Measurements from ENCODE around the gene GALP. TPM values are rescaled to one million over a fixed set of nuclear protein-coding genes. Genes with fewer than 3 reads are reported as not detected.
"Not testable (repeated sequence)": the region's sequence is repeated elsewhere in the genome, so short reads cannot be mapped to it uniquely, and the experiment has no call there.

GALP gene
- total RNA-seq, 1 experiment from 2014 or later, result not detected

- H3K4me2 ChIP-seq, result no peak overlapping the region
- H3K4me3 ChIP-seq, result no peak overlapping the region
- no peaks in the 10 kb centered on the region for H3K4me1 ChIP-seq (replicated peaks; ENCODE audit: insufficient read depth)
- H3K9me2 ChIP-seq (ENCODE audit: insufficient read depth), result no peaks in the 10 kb centered on the region
- H4K20me1 ChIP-seq (ENCODE audit: insufficient read depth), result 0 out of 2 replicates have a peak, but pooled peaks cover 4% of the 10 kb centered on the region
- ChIA-PET POLR2A (ENCODE audit: unreplicated experiment) (no interaction called here), CTCF (no interaction called here)
- BruUV-seq (replicated peaks), result no TSS peak
- no peak overlapping the region for H3K27ac ChIP-seq
- TF ChIP-seq EZH2 (IDR thresholded peaks at IDR 0.05; ENCODE audit: low read depth) (no peak), CTCF (conservative IDR thresholded peaks at IDR 0.05) (no peak)
- peaks cover 89% of the 10 kb centered on the region for H3K27me3 ChIP-seq (ENCODE audit: insufficient read depth, low read depth)
- H3K9me3 ChIP-seq (ENCODE audit: insufficient read depth, low read depth), result no peaks in the 10 kb centered on the region
- intact Hi-C loops (cut with micrococcal nuclease; ENCODE audit: unreplicated experiment), result no loop called here
- no peak overlapping the region for H2AFZ ChIP-seq
- DNase-seq, result peak in 1 of 2 experiments; percentile 50
- no peaks in the 10 kb centered on the region for H3K79me2 ChIP-seq (ENCODE audit: low read depth)
- H3F3A ChIP-seq (ENCODE audit: insufficient read depth, low read depth), result no peaks in the 10 kb centered on the region
- H3K36me3 ChIP-seq (ENCODE audit: low read depth), result no peaks in the 10 kb centered on the region
These were observed 23.9 kb downstream of the GALP start for GRCh38 chr19:56199687-56200086.

- no peaks in the 10 kb centered on the region for H3K9me3 ChIP-seq (ENCODE audit: insufficient read depth, low read depth)
- TF ChIP-seq EZH2 (IDR thresholded peaks at IDR 0.05; ENCODE audit: low read depth), result no peak
- no peak for TF ChIP-seq CTCF (conservative IDR thresholded peaks at IDR 0.05)
- H3K4me3 ChIP-seq, result no peak within 1 kb of the TSS
- ChIA-PET POLR2A (ENCODE audit: unreplicated experiment) (no interaction called here), CTCF (no interaction called here)
- H2AFZ ChIP-seq, result no peak within 1 kb of the TSS
- intact Hi-C loops (cut with micrococcal nuclease; ENCODE audit: unreplicated experiment), result no loop called here
- H3K27me3 ChIP-seq (ENCODE audit: insufficient read depth, low read depth), result peaks cover 84% of the 10 kb centered on the region
- no TSS peak for BruUV-seq (replicated peaks)
- DNase-seq, result no peak
- H3K4me1 ChIP-seq (replicated peaks; ENCODE audit: insufficient read depth), result no peaks in the 10 kb centered on the region
- H3K36me3 ChIP-seq (ENCODE audit: low read depth), result no peaks in the 10 kb centered on the region
- H3F3A ChIP-seq (ENCODE audit: insufficient read depth, low read depth), result no peaks in the 10 kb centered on the region
- H3K9me2 ChIP-seq (ENCODE audit: insufficient read depth), result no peaks in the 10 kb centered on the region
- H3K79me2 ChIP-seq (ENCODE audit: low read depth), result no peaks in the 10 kb centered on the region
- H4K20me1 ChIP-seq (ENCODE audit: insufficient read depth), result 0 out of 2 replicates have a peak, but pooled peaks cover 4% of the 10 kb centered on the region
- no peak within 1 kb of the TSS for H3K4me2 ChIP-seq
- H3K27ac ChIP-seq, result no peak within 1 kb of the TSS
These were observed 26.2 kb downstream of the GALP start, which contains the start of gene ZSCAN5C for GRCh38 chr19:56201973-56202372. ZSCAN5C (plus strand) TSS chr19:56202273; CDS start chr19:56205914, 3,641 bp downstream.

GRCh38 chr19:56207581-56207980, 31.8 kb downstream of the GALP start:
- H3K36me3 ChIP-seq (ENCODE audit: low read depth); H3K9me3 ChIP-seq (ENCODE audit: insufficient read depth, low read depth); CTCF ChIA-PET; H2AFZ ChIP-seq; H3K4me1 ChIP-seq (replicated peaks; ENCODE audit: insufficient read depth); H4K20me1 ChIP-seq (ENCODE audit: insufficient read depth); H3K4me2 ChIP-seq; DNase-seq; H3K27ac ChIP-seq; BruUV-seq (replicated peaks); POLR2A ChIA-PET (ENCODE audit: unreplicated experiment); H3F3A ChIP-seq (ENCODE audit: insufficient read depth, low read depth); H3K79me2 ChIP-seq (ENCODE audit: low read depth); H3K4me3 ChIP-seq; H3K9me2 ChIP-seq (ENCODE audit: insufficient read depth); intact Hi-C loops (cut with micrococcal nuclease; ENCODE audit: unreplicated experiment): not testable (repeated sequence)
- H3K27me3 ChIP-seq (ENCODE audit: insufficient read depth, low read depth), result peaks cover 82% of the 10 kb centered on the region

- intact Hi-C loops (cut with micrococcal nuclease; ENCODE audit: unreplicated experiment), result no loop called here
- no peak for DNase-seq
- Histone ChIP-seq H3K4me3 (no peak overlapping the region), H3K9me3 (ENCODE audit: insufficient read depth, low read depth) (no peaks in the 10 kb centered on the region), H3K9me2 (ENCODE audit: insufficient read depth) (no peaks in the 10 kb centered on the region), H3K4me2 (no peak overlapping the region), H3K4me1 (replicated peaks; ENCODE audit: insufficient read depth) (no peaks in the 10 kb centered on the region), H3F3A (ENCODE audit: insufficient read depth, low read depth) (no peaks in the 10 kb centered on the region), H3K27ac (no peak overlapping the region), H2AFZ (no peak overlapping the region), H3K79me2 (ENCODE audit: low read depth) (no peaks in the 10 kb centered on the region), H3K27me3 (ENCODE audit: insufficient read depth, low read depth) (peaks cover 82% of the 10 kb centered on the region), H3K36me3 (ENCODE audit: low read depth) (no peaks in the 10 kb centered on the region), H4K20me1 (ENCODE audit: insufficient read depth) (no peaks in the 10 kb centered on the region)
- TF ChIP-seq EZH2 (IDR thresholded peaks at IDR 0.05; ENCODE audit: low read depth), result no peak
- TF ChIP-seq CTCF (conservative IDR thresholded peaks at IDR 0.05), result no peak
- no TSS peak for BruUV-seq (replicated peaks)
- CTCF ChIA-PET, result no interaction called here
- POLR2A ChIA-PET (ENCODE audit: unreplicated experiment), result no interaction called here
These were observed 33.3 kb downstream of the GALP start for GRCh38 chr19:56209091-56209490.

- H3K4me1 ChIP-seq (replicated peaks; ENCODE audit: insufficient read depth); H3K27ac ChIP-seq; H4K20me1 ChIP-seq (ENCODE audit: insufficient read depth); H3K4me2 ChIP-seq; CTCF ChIA-PET; H3K9me2 ChIP-seq (ENCODE audit: insufficient read depth); BruUV-seq (replicated peaks); H2AFZ ChIP-seq; H3K79me2 ChIP-seq (ENCODE audit: low read depth); H3F3A ChIP-seq (ENCODE audit: insufficient read depth, low read depth); POLR2A ChIA-PET (ENCODE audit: unreplicated experiment); DNase-seq; H3K9me3 ChIP-seq (ENCODE audit: insufficient read depth, low read depth); intact Hi-C loops (cut with micrococcal nuclease; ENCODE audit: unreplicated experiment); H3K4me3 ChIP-seq; H3K36me3 ChIP-seq (ENCODE audit: low read depth): not testable (repeated sequence)
- peaks cover 87% of the 10 kb centered on the region for H3K27me3 ChIP-seq (ENCODE audit: insufficient read depth, low read depth)
These were observed 34.2 kb downstream of the GALP start for GRCh38 chr19:56210036-56210435.

Measured in PC-9 (cell line).